Stimulated activated CD8-positive, alpha-beta memory T cell treated with anti-CD3 and anti-CD28 coated beads, Interleukin-12 subunit alpha, Interleukin-12 subunit beta, amount 100 ng/mL, for 4 hours (primary cell): ENCODE data around the gene BMPER.

Experiments
- DNase-seq: peaks from one replicate; pipeline ENCODE4 v3.0.0-alpha.2; 2020; ENCODE audit warnings: low read depth

BMPER gene

GRCh38 chr7:34177476-34177875 is 272.1 kb downstream of the BMPER start:
- DNase-seq: no peak

GRCh38 chr7:34181271-34181958 is 276.1 kb downstream of the BMPER start:
- no peak for DNase-seq

GRCh38 chr7:34184466-34184865 is 279.1 kb downstream of the BMPER start:
- DNase-seq: no peak

GRCh38 chr7:34187798-34188307 is 282.5 kb downstream of the BMPER start:
- no peak for DNase-seq

- no peak for DNase-seq
These were observed 283.7 kb downstream of the BMPER start for GRCh38 chr7:34189031-34189430.

- DNase-seq: no peak
These were observed 285.0 kb downstream of the BMPER start for GRCh38 chr7:34190299-34190698.

- DNase-seq: no peak
These were observed 285.8 kb downstream of the BMPER start for GRCh38 chr7:34191162-34191561.

GRCh38 chr7:34191771-34192479 is 286.6 kb downstream of the BMPER start:
- DNase-seq: no peak

- no peak for DNase-seq
These were observed 287.6 kb downstream of the BMPER start for GRCh38 chr7:34192906-34193305.

- DNase-seq: no peak
These were observed 292.9 kb downstream of the BMPER start for GRCh38 chr7:34198231-34198641.
